Activated CD8-positive, alpha-beta memory T cell treated with anti-CD3 and anti-CD28 coated beads for 48 hours (primary cell): ENCODE data around the gene AMD1.
"Not testable (repeated sequence)": the region's sequence is repeated elsewhere in the genome, so short reads cannot be mapped to it uniquely, and the experiment has no call there.

Experiments used
- DNase-seq, 3 experiments: peaks; one replicate each; pipeline ENCODE4 v3.0.0-alpha.2; 2020; ENCODE audit warnings: low read depth in 2 of 3, low spot score in 2 of 3

The AMD1 gene

GRCh38 chr6:110873981-110874879, at the start of gene AMD1:
Gene AMD1 (plus strand): TSS chr6:110874785. CDS start chr6:110875106, 321 bp downstream.
- peak; percentile 73 to 85 (median 82) for DNase-seq

- no peak for DNase-seq
Observed at GRCh38 chr6:110826236-110827129, 48.1 kb upstream of the AMD1 start.

DNA sequence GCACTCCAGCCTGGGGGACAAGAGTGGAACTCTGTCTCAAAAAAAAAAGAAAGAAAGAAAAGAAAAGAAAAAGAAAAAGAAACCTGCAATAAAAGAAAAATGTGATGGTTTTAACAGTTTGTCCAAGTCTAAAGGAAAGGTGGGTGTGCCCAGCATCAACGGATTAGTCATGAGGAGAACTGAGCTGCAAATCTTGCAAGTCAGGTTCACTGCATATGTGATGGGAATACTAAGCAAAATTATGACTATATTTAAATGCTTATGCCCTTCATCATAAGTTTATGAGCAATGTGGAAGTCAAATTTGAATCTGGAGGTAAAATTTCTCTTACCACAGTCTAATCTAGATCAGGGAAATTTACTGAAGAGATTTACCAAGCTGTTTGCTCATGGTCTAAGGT, 46.2 kb upstream of the AMD1 start:
- no peak for DNase-seq

DNA sequence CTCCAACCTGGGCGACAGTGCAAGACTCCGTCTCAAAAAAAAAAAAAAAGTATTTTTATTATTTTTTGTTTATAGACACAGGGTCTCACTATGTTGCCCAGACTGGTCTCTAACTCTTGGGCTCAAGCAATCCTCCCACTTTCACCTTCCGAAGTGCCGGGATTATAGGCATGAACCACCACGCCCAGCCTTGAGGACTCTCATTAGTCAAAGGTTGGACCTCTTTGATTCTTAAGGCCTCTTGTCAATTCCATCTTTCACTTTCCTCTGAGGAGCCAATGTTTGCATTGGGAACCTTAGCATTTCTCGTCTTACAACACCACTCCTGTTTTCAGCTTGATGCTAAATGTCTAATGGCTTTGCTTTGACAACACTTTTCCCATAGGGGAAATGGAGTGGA, 43.2 kb upstream of the AMD1 start:
- no peak for DNase-seq

DNA sequence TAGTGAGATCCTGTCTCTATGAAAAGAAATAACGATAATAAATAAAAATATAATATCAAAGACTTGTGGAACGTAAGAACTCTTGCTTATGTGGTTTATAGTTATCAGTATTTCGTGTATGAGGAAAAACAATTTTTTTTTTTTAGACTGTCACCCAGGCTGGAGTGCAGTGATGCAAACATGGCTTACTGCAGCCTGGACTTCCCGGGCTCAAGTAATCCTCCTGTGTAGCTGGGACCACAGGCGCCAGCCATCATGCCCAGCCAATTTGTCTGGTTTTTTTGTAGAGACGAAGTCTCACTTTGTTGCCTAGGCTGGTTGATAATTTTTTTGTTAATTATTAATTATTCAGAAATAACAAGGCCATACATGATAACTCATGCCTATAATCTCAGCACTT, 40.8 kb upstream of the AMD1 start:
- DNase-seq = no peak

DNA sequence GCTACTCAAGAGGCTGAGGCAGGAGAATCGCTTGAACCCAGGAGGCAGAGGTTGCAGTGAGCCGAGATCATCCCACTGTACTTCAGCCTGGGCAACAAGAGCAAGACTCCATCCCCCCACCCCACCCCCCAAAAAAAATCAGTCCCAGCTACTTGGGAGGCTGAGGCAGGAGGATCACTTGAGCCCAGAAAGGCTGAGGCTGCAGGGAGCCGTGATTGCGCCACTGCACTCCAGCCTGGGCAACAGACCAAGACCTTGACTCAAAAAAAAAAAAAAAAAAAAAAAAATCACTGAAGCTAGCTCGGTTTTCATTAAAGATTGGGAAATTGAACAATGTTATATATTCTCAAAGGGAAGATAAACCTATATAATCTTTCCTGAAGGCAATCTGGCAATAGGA, 38.8 kb upstream of the AMD1 start:
- not testable (repeated sequence) for DNase-seq

DNA sequence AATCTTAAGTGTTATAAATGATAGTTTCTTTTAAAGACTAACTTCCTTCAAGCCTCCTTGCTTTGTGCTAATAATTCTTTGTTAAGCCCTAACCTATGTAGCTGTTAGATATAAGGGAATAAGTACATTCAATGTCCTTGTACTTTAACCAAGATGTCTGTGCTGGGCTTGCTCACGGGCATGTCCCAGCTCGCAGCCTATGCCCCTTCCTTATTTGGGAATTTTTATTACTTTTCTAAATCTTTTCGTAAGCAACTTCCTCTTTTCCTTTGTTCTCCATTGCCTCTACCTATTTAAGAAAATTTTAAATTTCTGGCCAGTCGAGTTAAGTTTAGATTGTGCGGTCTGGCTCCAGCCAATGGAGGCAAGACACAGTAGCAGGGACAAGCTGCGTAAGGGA, 33.3 kb upstream of the AMD1 start:
- no peak for DNase-seq

DNA sequence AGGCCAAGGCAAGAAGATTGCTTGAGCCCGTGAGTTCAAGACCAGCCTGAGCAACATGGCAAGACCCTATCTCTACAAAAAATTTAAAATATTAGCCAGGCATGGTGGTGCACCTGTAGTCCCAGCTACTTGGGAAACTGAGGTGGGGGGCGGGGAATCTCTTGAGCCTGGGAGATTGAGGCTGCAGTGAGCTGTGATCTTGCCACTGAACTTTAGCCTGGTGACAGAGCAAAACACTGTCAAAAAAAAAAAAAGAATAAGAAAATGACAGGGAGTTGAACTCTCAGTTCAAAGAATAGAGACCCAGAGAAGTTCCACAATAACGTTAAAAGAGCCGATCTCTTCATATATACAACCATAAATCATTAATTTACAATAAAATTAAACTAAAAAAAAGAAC, 24.8 kb upstream of the AMD1 start:
- no peak for DNase-seq

DNA sequence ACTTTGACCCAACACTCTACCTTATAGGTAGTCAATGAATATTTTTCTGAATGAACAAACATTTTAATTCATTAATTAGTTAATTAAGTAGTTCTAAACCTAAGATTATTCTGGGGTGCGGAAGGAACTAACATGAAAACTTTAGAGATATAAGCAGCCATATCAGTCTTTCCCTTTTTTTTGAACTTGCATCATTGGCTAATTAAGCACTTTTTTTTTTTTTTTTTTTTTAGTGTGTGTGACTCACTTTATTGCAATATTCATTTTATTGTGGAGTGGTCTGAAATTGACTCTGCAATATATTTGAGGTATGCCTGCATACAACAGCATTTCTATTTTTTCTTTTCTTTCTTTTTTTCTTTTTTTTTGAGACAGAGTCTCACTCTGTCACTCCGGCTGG, 21.8 kb upstream of the AMD1 start:
- DNase-seq = no peak

GRCh38 chr6:110853754-110854477, 20.7 kb upstream of the AMD1 start:
- DNase-seq = no peak

DNA sequence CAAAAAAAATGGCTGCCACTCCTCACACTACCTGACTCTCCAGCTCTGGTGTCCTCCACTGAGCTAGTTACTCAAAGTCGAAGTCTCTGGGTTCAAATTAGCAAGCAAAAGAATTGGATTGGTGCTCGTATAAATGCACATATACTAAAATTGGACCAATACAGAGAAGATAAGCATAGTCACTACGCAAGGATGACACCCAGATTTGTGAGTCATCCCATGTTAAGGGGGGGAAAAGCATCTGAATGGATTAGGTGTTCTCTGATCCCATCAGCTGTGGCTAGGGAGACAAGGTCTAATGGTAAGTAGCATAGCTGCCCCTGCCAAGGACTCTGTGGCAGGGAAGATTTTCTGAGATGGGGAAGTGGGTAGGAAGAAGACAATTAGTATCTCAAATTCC, 18.3 kb upstream of the AMD1 start:
- no peak for DNase-seq

DNA sequence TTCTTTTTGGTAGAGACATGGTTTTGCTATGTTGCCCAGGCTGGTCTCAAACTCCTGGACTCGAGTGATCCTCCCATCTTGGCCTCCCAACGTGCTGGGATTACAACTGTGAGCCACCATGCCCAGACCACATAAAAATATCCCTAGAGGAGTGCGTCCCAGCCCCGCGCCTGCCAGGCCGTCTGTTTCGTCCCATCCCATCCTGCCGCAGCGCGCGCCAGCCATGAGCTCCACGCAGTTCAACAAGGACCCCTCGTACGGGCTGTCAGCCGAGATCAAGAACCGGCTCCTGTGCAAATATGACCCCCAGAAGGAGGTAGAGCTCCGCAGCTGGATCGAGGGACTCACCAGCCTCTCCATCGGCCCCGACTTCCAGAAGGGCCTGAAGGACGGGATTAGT, 16.6 kb upstream of the AMD1 start:
- DNase-seq = no peak

- no peak for DNase-seq
Observed at GRCh38 chr6:110858562-110859214, 15.9 kb upstream of the AMD1 start.

DNA sequence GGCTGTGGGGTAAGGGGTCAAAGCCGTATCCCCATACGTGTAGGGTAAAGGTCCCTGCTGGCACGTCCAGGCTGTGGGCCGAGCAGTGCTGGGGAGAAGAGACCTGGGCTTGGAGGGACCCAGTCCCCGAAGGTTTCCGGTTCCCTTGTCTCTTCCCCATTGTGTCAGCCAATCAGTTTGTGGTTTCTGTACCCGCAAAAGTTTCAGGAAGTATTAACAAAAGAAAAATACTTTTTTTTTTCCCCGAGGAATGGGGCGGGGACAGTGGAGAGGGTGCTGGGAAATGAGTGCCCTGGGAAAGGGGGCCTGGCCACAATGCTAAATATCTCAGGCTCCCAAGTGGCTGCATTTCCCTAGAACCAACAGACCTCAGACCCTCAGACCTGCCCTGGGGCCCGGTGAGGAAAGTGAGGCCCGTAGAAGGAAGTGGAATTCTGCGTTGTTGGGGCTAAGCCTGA, 15.2 kb upstream of the AMD1 start:
- no peak for DNase-seq

DNA sequence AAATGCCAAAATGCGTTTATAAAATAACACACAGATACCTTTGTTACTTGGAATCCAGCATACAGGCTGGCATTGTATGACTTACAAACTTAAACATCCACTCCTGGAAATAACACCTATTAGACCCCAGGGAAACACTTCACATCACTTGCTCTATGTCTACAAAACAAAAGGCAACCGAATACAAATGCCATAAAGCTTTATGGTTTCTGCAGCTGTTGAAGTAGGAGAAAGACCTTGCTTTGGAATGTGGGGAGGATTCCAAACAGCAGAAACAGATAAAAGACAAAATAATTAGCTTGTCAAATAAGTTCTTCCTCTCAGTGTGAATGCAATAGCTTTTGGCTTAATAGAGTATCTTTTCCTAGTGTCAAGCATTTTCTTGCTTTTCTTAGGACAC, 9.8 kb upstream of the AMD1 start:
- no peak for DNase-seq

GRCh38 chr6:110874880-110875547, 429 bp downstream of the AMD1 start:
- DNase-seq = peak; percentile 23 to 36 (median 31)

- peak; percentile 36 to 43 (median 37) for DNase-seq
Observed at GRCh38 chr6:110875548-110876169, 1.1 kb downstream of the AMD1 start.

GRCh38 chr6:110876170-110876773, 1.7 kb downstream of the AMD1 start:
- DNase-seq = peak; percentile 37 to 47 (median 45)

DNA sequence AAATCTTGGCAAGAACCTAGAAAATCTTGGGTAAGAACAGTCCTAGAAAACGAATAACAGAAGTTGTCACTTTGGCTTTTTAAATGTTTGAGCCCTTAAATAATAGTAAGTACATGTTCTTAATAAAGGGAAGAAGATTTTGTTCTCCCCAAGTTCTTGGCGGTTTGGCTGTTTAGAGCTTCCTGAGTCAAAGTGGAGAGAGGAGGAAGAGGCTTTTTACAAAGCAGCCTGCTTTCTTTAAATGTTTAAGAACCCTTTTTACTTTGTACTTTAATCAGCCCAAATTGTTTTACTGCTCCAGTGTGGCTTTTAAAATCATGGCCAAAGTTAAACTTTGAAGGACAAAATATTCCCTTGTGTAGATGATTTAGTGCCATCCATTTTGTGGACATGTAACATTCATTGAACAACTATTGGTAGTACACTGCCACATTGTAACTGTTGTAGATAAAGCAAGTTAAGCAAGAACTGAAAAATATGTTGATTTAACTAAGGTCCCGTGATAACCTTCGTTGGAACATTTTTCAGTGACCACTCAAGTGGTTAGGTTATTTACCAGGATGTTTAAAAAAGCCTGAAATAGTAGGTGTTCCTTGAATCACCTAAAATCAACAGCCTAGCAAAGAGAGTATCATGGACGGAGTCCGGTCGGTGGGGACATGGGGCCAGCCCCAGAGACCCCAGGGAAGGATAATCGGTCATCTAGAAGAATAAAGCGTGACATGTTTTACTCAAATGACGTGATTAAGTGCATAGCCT, 2.4 kb downstream of the AMD1 start:
- DNase-seq = no peak
